Tibial nerve (tissue), 4 donors: Measurements from ENCODE around the gene MRPL37.

Experiments
- EP300 ChIP-seq, 2 donors: sonication (generic); formaldehyde crosslinking; IDR thresholded peaks; one replicate each; pipeline ENCODE4 v1.6.1; 2017; ENCODE audit warnings: antibody characterized with exemption in 2 of 2, mild to moderate bottlenecking in 1 of 2
- POLR2A ChIP-seq, 2 donors: fragments of 450-650 bp; IDR thresholded peaks; one replicate each; pipeline ENCODE4 v1.6.1; 2017; ENCODE audit warnings: antibody characterized with exemption in 2 of 2, mild to moderate bottlenecking in 2 of 2, moderate library complexity in 2 of 2
- TF ChIP-seq, protein P1 (sequence below), 5 experiments: fragments of 200-600 bp in 3 of 5; fragments of 450-650 bp in 2 of 5; sonication (generic) in 3 of 5; IDR thresholded peaks; one replicate each; pipeline ENCODE4 v1.5.1; 2016 to 2019; ENCODE audit warnings: antibody characterized with exemption in 5 of 5, mild to moderate bottlenecking in 3 of 5, moderate library complexity in 2 of 5

- TF ChIP-seq, protein P1, sequence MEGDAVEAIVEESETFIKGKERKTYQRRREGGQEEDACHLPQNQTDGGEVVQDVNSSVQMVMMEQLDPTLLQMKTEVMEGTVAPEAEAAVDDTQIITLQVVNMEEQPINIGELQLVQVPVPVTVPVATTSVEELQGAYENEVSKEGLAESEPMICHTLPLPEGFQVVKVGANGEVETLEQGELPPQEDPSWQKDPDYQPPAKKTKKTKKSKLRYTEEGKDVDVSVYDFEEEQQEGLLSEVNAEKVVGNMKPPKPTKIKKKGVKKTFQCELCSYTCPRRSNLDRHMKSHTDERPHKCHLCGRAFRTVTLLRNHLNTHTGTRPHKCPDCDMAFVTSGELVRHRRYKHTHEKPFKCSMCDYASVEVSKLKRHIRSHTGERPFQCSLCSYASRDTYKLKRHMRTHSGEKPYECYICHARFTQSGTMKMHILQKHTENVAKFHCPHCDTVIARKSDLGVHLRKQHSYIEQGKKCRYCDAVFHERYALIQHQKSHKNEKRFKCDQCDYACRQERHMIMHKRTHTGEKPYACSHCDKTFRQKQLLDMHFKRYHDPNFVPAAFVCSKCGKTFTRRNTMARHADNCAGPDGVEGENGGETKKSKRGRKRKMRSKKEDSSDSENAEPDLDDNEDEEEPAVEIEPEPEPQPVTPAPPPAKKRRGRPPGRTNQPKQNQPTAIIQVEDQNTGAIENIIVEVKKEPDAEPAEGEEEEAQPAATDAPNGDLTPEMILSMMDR (IDR thresholded peaks at IDR 0.05) = no peak
- TF ChIP-seq POLR2A (IDR thresholded peaks at IDR 0.05) (no peak), EP300 (IDR thresholded peaks at IDR 0.05) (no peak)
These were observed 50.7 kb downstream of the MRPL37 start for GRCh38 chr1:54250670-54251069.
